MM.1S (cell line): ENCODE data around the gene UBASH3A.

ENCODE experiments used
- DNase-seq: peaks from one replicate; pipeline ENCODE4 v3.0.0-alpha.2; 2015
- H2AFZ ChIP-seq: fragments of 300-600 bp; sonication (generic); 2 replicates; pipeline ENCODE4 v1.6.0; 2016; ENCODE audit warnings: antibody characterized with exemption, low read length
- H3F3A ChIP-seq: fragments of 300-600 bp; sonication (generic); 2 replicates; pipeline ENCODE4 v1.6.1; 2016; ENCODE audit warnings: mild to moderate bottlenecking, antibody characterized with exemption, low read length, moderate library complexity, mixed read lengths; ENCODE audit not compliant: insufficient read depth
- H3K27ac ChIP-seq: fragments of 300-600 bp; sonication (generic); 2 replicates; pipeline ENCODE4 v1.5.1; 2016; ENCODE audit warnings: mild to moderate bottlenecking, low read length
- H3K27me3 ChIP-seq: fragments of 300-600 bp; sonication (generic); replicated peaks from 2 replicates; pipeline ENCODE4 v1.6.0; 2016; ENCODE audit warnings: low read length; ENCODE audit not compliant: insufficient read depth
- H3K36me3 ChIP-seq: fragments of 300-600 bp; sonication (generic); replicated peaks from 2 replicates; pipeline ENCODE4 v1.6.1; 2016; ENCODE audit warnings: mild to moderate bottlenecking, low read length, mixed read lengths; ENCODE audit not compliant: insufficient read depth
- H3K4me1 ChIP-seq: fragments of 300-600 bp; sonication (generic); 2 replicates; pipeline ENCODE4 v1.6.1; 2016; ENCODE audit warnings: low read length, mixed read lengths
- H3K4me2 ChIP-seq: fragments of 300-600 bp; sonication (generic); 2 replicates; pipeline ENCODE4 v1.6.0; 2016; ENCODE audit warnings: low read depth, low read length
- H3K4me3 ChIP-seq: fragments of 300-600 bp; sonication (generic); 2 replicates; pipeline ENCODE4 v1.5.1; 2016; ENCODE audit warnings: low read length, mixed read lengths
- H3K79me2 ChIP-seq: fragments of 300-600 bp; sonication (generic); 2 replicates; pipeline ENCODE4 v1.6.1; 2016; ENCODE audit warnings: mixed run types, low read length, mixed read lengths
- H3K9ac ChIP-seq: fragments of 300-600 bp; sonication (generic); 2 replicates; pipeline ENCODE4 v1.6.1; 2016; ENCODE audit warnings: low read length, mixed read lengths
- H3K9me2 ChIP-seq: fragments of 300-600 bp; sonication (generic); replicated peaks from 2 replicates; pipeline ENCODE4 v1.6.1; 2016; ENCODE audit warnings: mild to moderate bottlenecking, low read length, mixed read lengths; ENCODE audit not compliant: insufficient read depth
- H3K9me3 ChIP-seq: fragments of 300-600 bp; sonication (generic); replicated peaks from 2 replicates; pipeline ENCODE4 v1.6.1; 2016; ENCODE audit warnings: mild to moderate bottlenecking, low read length, mixed read lengths; ENCODE audit not compliant: insufficient read depth
- H4K20me1 ChIP-seq: fragments of 300-600 bp; sonication (generic); 2 replicates; pipeline ENCODE4 v1.6.1; 2016; ENCODE audit warnings: mild to moderate bottlenecking, low read length, moderate library complexity, mixed read lengths; ENCODE audit not compliant: insufficient read depth
- CTCF ChIP-seq: fragments of 300-600 bp; sonication (generic); IDR thresholded peaks from 2 replicates; pipeline ENCODE4 v1.5.1; 2016; ENCODE audit warnings: antibody characterized with exemption, low read length, mixed read lengths
- EZH2 ChIP-seq: fragments of 300-600 bp; sonication (generic); optimal IDR thresholded peaks from 2 replicates; pipeline ENCODE3; 2017; ENCODE audit warnings: low read depth, mild to moderate bottlenecking, antibody characterized with exemption, low read length, mixed read lengths
- EZH2phosphoT487 ChIP-seq: fragments of 300-600 bp; sonication (generic); IDR thresholded peaks from 2 replicates; pipeline ENCODE4 v1.6.1; 2018; ENCODE audit warnings: antibody characterized with exemption, low read length

UBASH3A gene

GRCh38 chr21:42440187-42440792, 36.6 kb downstream of the UBASH3A start:
- H3K4me2 ChIP-seq: no peak overlapping the region
- DNase-seq: no peak

GRCh38 chr21:42441963-42442362, 38.3 kb downstream of the UBASH3A start:
- H3K79me2 ChIP-seq: no peaks in the 10 kb centered on the region
- H3K9me3 ChIP-seq: no peaks in the 10 kb centered on the region
- H3K36me3 ChIP-seq: no peaks in the 10 kb centered on the region
- H3K27me3 ChIP-seq: peaks cover 99% of the 10 kb centered on the region
- H3K9me2 ChIP-seq: no peaks in the 10 kb centered on the region
- H3F3A ChIP-seq: no peaks in the 10 kb centered on the region
- no peak overlapping the region for H2AFZ ChIP-seq
- no peak overlapping the region for H3K27ac ChIP-seq
- H3K4me1 ChIP-seq: no peaks in the 10 kb centered on the region
- no peaks in the 10 kb centered on the region for H4K20me1 ChIP-seq
- no peak overlapping the region for H3K4me3 ChIP-seq
- no peak overlapping the region for H3K9ac ChIP-seq
- TF ChIP-seq CTCF (no peak), EZH2 (no peak), EZH2phosphoT487 (no peak)
- DNase-seq: no peak
- no peak overlapping the region for H3K4me2 ChIP-seq

More at GRCh38 chr21:42440187-42440792, 36.6 kb downstream of the UBASH3A start:
- Histone ChIP-seq H4K20me1 (no peaks in the 10 kb centered on the region), H3K9me3 (no peaks in the 10 kb centered on the region), H3K9me2 (no peaks in the 10 kb centered on the region), H3F3A (no peaks in the 10 kb centered on the region), H3K4me1 (no peaks in the 10 kb centered on the region), H3K9ac (no peak overlapping the region), H3K36me3 (no peaks in the 10 kb centered on the region), H3K79me2 (no peaks in the 10 kb centered on the region), H2AFZ (no peak overlapping the region), H3K27ac (no peak overlapping the region), H3K4me3 (no peak overlapping the region), H3K27me3 (peaks cover 99% of the 10 kb centered on the region)
- no peak for TF ChIP-seq CTCF
- no peak for TF ChIP-seq EZH2
- TF ChIP-seq EZH2phosphoT487: no peak

GRCh38 chr21:42443181-42443785, 39.6 kb downstream of the UBASH3A start:
- Histone ChIP-seq H3K79me2 (no peaks in the 10 kb centered on the region), H3F3A (no peaks in the 10 kb centered on the region), H3K9me3 (no peaks in the 10 kb centered on the region), H3K36me3 (no peaks in the 10 kb centered on the region), H3K4me3 (no peak overlapping the region), H2AFZ (no peak overlapping the region), H3K27ac (no peak overlapping the region), H3K9me2 (no peaks in the 10 kb centered on the region), H3K27me3 (peaks cover 99% of the 10 kb centered on the region), H3K4me1 (no peaks in the 10 kb centered on the region), H4K20me1 (no peaks in the 10 kb centered on the region), H3K9ac (no peak overlapping the region), H3K4me2 (no peak overlapping the region)
- TF ChIP-seq EZH2phosphoT487 (no peak), CTCF (no peak), EZH2 (no peak)
- no peak for DNase-seq
